IMR-90 (cell line): ENCODE data around the gene ZNF282. TPM values are rescaled to one million over a fixed set of nuclear protein-coding genes. Genes with fewer than 3 reads are reported as not detected.

Experiments
- ATAC-seq: fragments of 200-7000 bp; cut with Tn5 transposase; 2 replicates; pipeline ENCODE4 v1.9.1; 2020; ENCODE audit warnings: low read depth, mild to moderate bottlenecking, moderate library complexity
- BruUV-seq: library from RNA; stranded (reverse); fragments of 400-500 nt; replicated peaks from 2 replicates; lab custom pipeline; 2021; lab: Mats Ljungman, UMichigan
- CTCF ChIA-PET: fragments of 300-600 bp; formaldehyde crosslinking; extraction: SDS; loops from one replicate; lab custom pipeline; 2021; ENCODE audit warnings: antibody characterized with exemption; lab: Yijun Ruan, JAX
- POLR2A ChIA-PET: fragments of 300-600 bp; sonication (Branson Sonifier 250); formaldehyde crosslinking; loops from one replicate; lab custom pipeline; 2022; ENCODE audit warnings: antibody characterized with exemption; ENCODE audit not compliant: unreplicated experiment; lab: Charles Lee
- DNase-seq: peaks from one replicate; pipeline ENCODE4 v3.0.0; 2013
- H2AFZ ChIP-seq: replicated peaks from 2 replicates; pipeline ENCODE3; 2013; ENCODE audit warnings: low read length, mild to moderate bottlenecking; ENCODE audit not compliant: poor library complexity
- H2AK5ac ChIP-seq: 2 replicates; pipeline ENCODE4 v1.6.1; 2013; ENCODE audit warnings: low read depth, low read length, inconsistent platforms
- H2AK9ac ChIP-seq: replicated peaks from 2 replicates; pipeline ENCODE3; 2013; ENCODE audit warnings: mild to moderate bottlenecking, low read depth, low read length, moderate library complexity; ENCODE audit not compliant: poor library complexity
- H2BK120ac ChIP-seq: 2 replicates; pipeline ENCODE4 v1.6.1; 2013; ENCODE audit warnings: low read depth, low read length, inconsistent platforms
- H2BK15ac ChIP-seq: 3 replicates; pipeline ENCODE4 v1.6.1; 2013; ENCODE audit warnings: low read depth, low read length, inconsistent platforms
- H2BK20ac ChIP-seq: 2 replicates; pipeline ENCODE4 v1.6.1; 2013; ENCODE audit warnings: low read depth, mild to moderate bottlenecking, inconsistent platforms, low read length, moderate library complexity
- H2BK5ac ChIP-seq: 2 replicates; pipeline ENCODE4 v1.6.1; 2013; ENCODE audit warnings: mild to moderate bottlenecking, low read depth, low read length, inconsistent platforms; ENCODE audit not compliant: poor library complexity, severe bottlenecking
- H3K14ac ChIP-seq: replicated peaks from 2 replicates; pipeline ENCODE4 v1.6.1; 2013; ENCODE audit warnings: low read depth, low read length, inconsistent platforms
- H3K18ac ChIP-seq: 2 replicates; pipeline ENCODE4 v1.6.1; 2013; ENCODE audit warnings: low read depth, low read length, control low read depth
- H3K23ac ChIP-seq: 2 replicates; pipeline ENCODE4 v1.6.1; 2013; ENCODE audit warnings: low read depth, low read length, inconsistent platforms
- H3K27ac ChIP-seq: 2 replicates; pipeline ENCODE4 v1.5.1; 2013; ENCODE audit warnings: mild to moderate bottlenecking, control low read depth, low read length; ENCODE audit not compliant: insufficient read depth
- H3K27me3 ChIP-seq: 2 replicates; pipeline ENCODE4 v1.6.1; 2013; ENCODE audit warnings: low read length; ENCODE audit not compliant: control insufficient read depth, insufficient read depth
- H3K36me3 ChIP-seq: 2 replicates; pipeline ENCODE4 v1.6.1; 2013; ENCODE audit warnings: low read length, mixed read lengths; ENCODE audit not compliant: control insufficient read depth, insufficient read depth
- H3K4ac ChIP-seq: 2 replicates; pipeline ENCODE4 v1.6.1; 2013; ENCODE audit warnings: low read depth, low read length, inconsistent platforms
- H3K4me1 ChIP-seq: 2 replicates; pipeline ENCODE4 v1.6.1; 2013; ENCODE audit warnings: low read length, mixed read lengths; ENCODE audit not compliant: control insufficient read depth, insufficient read depth
- H3K4me2 ChIP-seq: 2 replicates; pipeline ENCODE4 v1.6.1; 2013; ENCODE audit warnings: low read depth, mild to moderate bottlenecking, control low read depth, low read length, moderate library complexity
- H3K4me3 ChIP-seq: 2 replicates; pipeline ENCODE4 v1.5.1; 2013; ENCODE audit warnings: low read depth, mild to moderate bottlenecking, control low read depth, low read length, moderate library complexity; ENCODE audit not compliant: insufficient read depth
- H3K56ac ChIP-seq: 2 replicates; pipeline ENCODE4 v1.6.1; 2013; ENCODE audit warnings: low read length, inconsistent platforms; ENCODE audit not compliant: insufficient read depth; ENCODE audit errors: extremely low read depth
- H3K79me1 ChIP-seq, 2 experiments: 2 replicates each; pipeline ENCODE4 v1.6.1; 2013; ENCODE audit warnings: low read length in 2 of 2, inconsistent platforms in 1 of 2, low read depth in 1 of 2
- H3K9ac ChIP-seq: 2 replicates; pipeline ENCODE4 v1.6.1; 2013; ENCODE audit warnings: low read depth, low read length, control low read depth
- H3K9me1 ChIP-seq: 2 replicates; pipeline ENCODE4 v1.6.1; 2013; ENCODE audit warnings: low read length, inconsistent platforms; ENCODE audit not compliant: insufficient read depth
- H3K9me3 ChIP-seq: 2 replicates; pipeline ENCODE4 v1.6.1; 2013; ENCODE audit warnings: low read length; ENCODE audit not compliant: control insufficient read depth, insufficient read depth
- H4K20me1 ChIP-seq: 2 replicates; pipeline ENCODE4 v1.6.1; 2013; ENCODE audit warnings: low read length, inconsistent platforms; ENCODE audit not compliant: insufficient read depth
- H4K5ac ChIP-seq: 2 replicates; pipeline ENCODE4 v1.6.1; 2013; ENCODE audit warnings: mild to moderate bottlenecking, low read depth, low read length, control low read depth
- H4K8ac ChIP-seq, 2 experiments: 2 replicates each; pipeline ENCODE4 v1.6.1; 2013; ENCODE audit warnings: low read depth in 2 of 2, low read length in 2 of 2, control low read depth in 1 of 2, inconsistent platforms in 1 of 2
- H4K91ac ChIP-seq: 2 replicates; pipeline ENCODE4 v1.6.1; 2013; ENCODE audit warnings: low read depth, low read length, inconsistent platforms; ENCODE audit not compliant: insufficient read depth
- BHLHE40 ChIP-seq: fragments of 150-350 bp; IDR thresholded peaks from 2 replicates; pipeline ENCODE4 v1.6.1; 2016; ENCODE audit warnings: mild to moderate bottlenecking, low read depth, low read length
- CEBPB ChIP-seq: IDR thresholded peaks from 2 replicates; pipeline ENCODE4 v1.6.1; 2012; ENCODE audit warnings: low read depth, low read length, improper control_type of control experiment
- CHD1 ChIP-seq: IDR thresholded peaks from 2 replicates; pipeline ENCODE4 v1.6.1; 2012; ENCODE audit warnings: low read depth, low read length, improper control_type of control experiment
- CTCF ChIP-seq: conservative IDR thresholded peaks from 2 replicates; pipeline ENCODE4 v1.5.1; 2012; ENCODE audit warnings: mild to moderate bottlenecking, low read depth, low read length, improper control_type of control experiment
- ELK1 ChIP-seq: fragments of 150-350 bp; IDR thresholded peaks from 2 replicates; pipeline ENCODE4 v1.6.1; 2016; ENCODE audit warnings: low read depth, mild to moderate bottlenecking, low read length, moderate library complexity, borderline replicate concordance
- FOS ChIP-seq: fragments of 150-350 bp; IDR thresholded peaks from 2 replicates; pipeline ENCODE4 v1.6.1; 2016; ENCODE audit warnings: low read depth, low read length
- MAFK ChIP-seq: IDR thresholded peaks from 2 replicates; pipeline ENCODE4 v1.6.1; 2012; ENCODE audit warnings: low read depth, low read length, improper control_type of control experiment
- MAZ ChIP-seq: IDR thresholded peaks from 2 replicates; pipeline ENCODE4 v1.6.1; 2012; ENCODE audit warnings: low read depth, mild to moderate bottlenecking, low read length, improper control_type of control experiment, moderate library complexity, borderline replicate concordance
- MXI1 ChIP-seq: IDR thresholded peaks from 2 replicates; pipeline ENCODE4 v1.6.1; 2012; ENCODE audit warnings: low read depth, mild to moderate bottlenecking, low read length, moderate library complexity, borderline replicate concordance
- NFE2L2 ChIP-seq: fragments of 150-350 bp; IDR thresholded peaks from 2 replicates; pipeline ENCODE4 v1.6.1; 2016; ENCODE audit warnings: low read depth, mild to moderate bottlenecking, low read length
- POLR2A ChIP-seq: IDR thresholded peaks from 2 replicates; pipeline ENCODE4 v1.6.1; 2012; ENCODE audit warnings: mild to moderate bottlenecking, low read depth, low read length
- RAD21 ChIP-seq: IDR thresholded peaks from 2 replicates; pipeline ENCODE4 v1.6.1; 2012; ENCODE audit warnings: low read length, improper control_type of control experiment
- RCOR1 ChIP-seq: IDR thresholded peaks from 2 replicates; pipeline ENCODE4 v1.6.1; 2012; ENCODE audit warnings: mild to moderate bottlenecking, low read length, improper control_type of control experiment; ENCODE audit not compliant: insufficient replicate concordance
- RFX5 ChIP-seq: IDR thresholded peaks from 2 replicates; pipeline ENCODE4 v1.8.0; 2012; ENCODE audit warnings: low read depth, mild to moderate bottlenecking, low read length, moderate library complexity
- SMC3 ChIP-seq: fragments of 150-350 bp; IDR thresholded peaks from 2 replicates; pipeline ENCODE4 v1.6.1; 2016; ENCODE audit warnings: low read depth, mild to moderate bottlenecking, antibody characterized with exemption, low read length, moderate library complexity
- WGBS, 2 experiments: methylation state at CpG; one replicate each; pipeline versions ENCODE4 v1.1.5 to v1.1.7; 2013; ENCODE audit warnings: missing lambda C conversion rate in 2 of 2; ENCODE audit not compliant: insufficient read length in 1 of 2; ENCODE audit errors: extremely low coverage in 2 of 2; 5-methylcytosine and 5-hydroxymethylcytosine counted together
- dilution Hi-C: fragments of 300-500 bp; cut with HindIII; formaldehyde crosslinking; loops from one replicate; pipeline ENCODE4 v1.14.3; 2018; ENCODE audit warnings: low sequenced_read_pairs; ENCODE audit not compliant: unreplicated experiment
- in situ Hi-C: fragments of 300-500 bp; cut with MboI; formaldehyde crosslinking; loops from 3 replicates; pipeline ENCODE4 v1.14.3; 2019; ENCODE audit warnings: low sequenced_read_pairs, inconsistent platforms, mixed read lengths
- intact Hi-C: fragments of 100-400 bp; cut with micrococcal nuclease; formaldehyde crosslinking; loops from 2 replicates; pipeline ENCODE4 v1.10.0; 2022
- polyA plus RNA-seq, 3 experiments: library from polyadenylated mRNA; depleted of rRNA; stranded (reverse); fragments of >200 nt; gene quantifications; 2 replicates each; pipeline ENCODE4 v1.2.3, GENCODE V29; 2012; ENCODE audit warnings: low replicate concordance in 1 of 3
- total RNA-seq: library from RNA; depleted of rRNA; stranded (reverse); fragments of >200 nt; gene quantifications from 2 replicates; pipeline ENCODE4 v1.2.3, GENCODE V29; 2012
- TF ChIP-seq, protein P1 (sequence below): fragments of 150-350 bp; IDR thresholded peaks from 2 replicates; pipeline ENCODE4 v1.6.1; 2017; ENCODE audit warnings: mild to moderate bottlenecking, antibody characterized with exemption, low read length, low read depth

The ZNF282 gene
- total and polyA plus RNA-seq, 2 of the 4 experiments (the other 2 are of a cell fraction) = 7.2 to 11.9 TPM

DNA sequence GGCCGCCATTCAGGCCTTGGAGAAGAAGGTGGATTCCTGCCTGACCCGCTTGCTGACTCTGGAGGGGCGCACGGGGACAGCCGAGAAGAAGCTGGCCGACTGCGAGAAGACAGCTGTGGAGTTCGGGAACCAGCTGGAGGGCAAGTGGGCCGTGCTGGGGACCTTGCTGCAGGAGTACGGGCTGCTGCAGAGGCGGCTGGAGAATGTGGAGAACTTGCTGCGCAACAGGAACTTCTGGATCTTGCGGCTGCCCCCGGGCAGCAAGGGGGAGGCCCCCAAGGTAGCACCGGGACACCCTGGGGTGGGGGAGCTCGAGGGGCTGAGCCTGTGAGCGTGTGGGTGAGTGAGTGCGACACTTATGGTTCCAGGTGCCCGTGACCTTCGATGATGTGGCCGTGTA is 71.1 kb downstream of the ZNF282 start:
- H3K9me1 ChIP-seq = no peaks in the 10 kb centered on the region; the same call in 1 of the 2 replicates
- no peaks in the 10 kb centered on the region for H3K9me3 ChIP-seq
- H3K79me1 ChIP-seq = peaks cover 19 to 26% of the 10 kb centered on the region in 2 experiments
- dilution Hi-C loops (no loop called here), in situ Hi-C loops (no loop called here), intact Hi-C loops (no loop called here)
- DNase-seq = no peak
- H3K36me3 ChIP-seq = peaks cover 26% of the 10 kb centered on the region
- WGBS, 2 experiments = 94% methylated on average over 10 of the region's 21 CpGs; no CpG with 5 or more reads in 1 of the 2 experiments
- no peak overlapping the region for H2BK5ac ChIP-seq
- no peak overlapping the region for H3K14ac ChIP-seq
- no peak overlapping the region for H4K5ac ChIP-seq
- CTCF ChIA-PET = no interaction called here
- ATAC-seq = no peak
- H3K18ac ChIP-seq = no peak overlapping the region
- H3K56ac ChIP-seq = no peak overlapping the region
- no peak overlapping the region for H2AK9ac ChIP-seq
- no peak overlapping the region for H2BK15ac ChIP-seq
- H2AFZ ChIP-seq = no peak overlapping the region
- no peak overlapping the region for H3K23ac ChIP-seq
- POLR2A ChIA-PET = no interaction called here
- no peak overlapping the region for H3K27ac ChIP-seq
- no peak for TF ChIP-seq NFE2L2
- TF ChIP-seq MXI1 = no peak
- TF ChIP-seq CHD1 = no peak
- TF ChIP-seq ELK1 = no peak
- TF ChIP-seq, protein P1, sequence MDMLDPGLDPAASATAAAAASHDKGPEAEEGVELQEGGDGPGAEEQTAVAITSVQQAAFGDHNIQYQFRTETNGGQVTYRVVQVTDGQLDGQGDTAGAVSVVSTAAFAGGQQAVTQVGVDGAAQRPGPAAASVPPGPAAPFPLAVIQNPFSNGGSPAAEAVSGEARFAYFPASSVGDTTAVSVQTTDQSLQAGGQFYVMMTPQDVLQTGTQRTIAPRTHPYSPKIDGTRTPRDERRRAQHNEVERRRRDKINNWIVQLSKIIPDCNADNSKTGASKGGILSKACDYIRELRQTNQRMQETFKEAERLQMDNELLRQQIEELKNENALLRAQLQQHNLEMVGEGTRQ = no peak
- TF ChIP-seq POLR2A = no peak
- no peak for TF ChIP-seq RCOR1
- TF ChIP-seq MAFK = no peak
- TF ChIP-seq CTCF = no peak
- TF ChIP-seq CEBPB = no peak
- no peak for TF ChIP-seq SMC3
- no peak for TF ChIP-seq BHLHE40
- TF ChIP-seq MAZ = no peak
- no peak for TF ChIP-seq FOS
- TF ChIP-seq RAD21 = no peak
- no peak for TF ChIP-seq RFX5
- no peak overlapping the region for H4K91ac ChIP-seq
- no peak overlapping the region for H3K4ac ChIP-seq
- no peak overlapping the region for H3K4me3 ChIP-seq
- no peak overlapping the region for H2AK5ac ChIP-seq
- H3K9ac ChIP-seq = no peak overlapping the region
- H4K8ac ChIP-seq = no peak overlapping the region
- no peak overlapping the region for H3K4me2 ChIP-seq
- peaks cover 4% of the 10 kb centered on the region for H3K4me1 ChIP-seq
- no TSS peak for BruUV-seq
- no peaks in the 10 kb centered on the region for H3K27me3 ChIP-seq
- no peak overlapping the region for H2BK120ac ChIP-seq
- no peaks in the 10 kb centered on the region for H4K20me1 ChIP-seq
- H2BK20ac ChIP-seq = no peak overlapping the region
